ENCODE data around the gene TAX1BP1.

DNA sequence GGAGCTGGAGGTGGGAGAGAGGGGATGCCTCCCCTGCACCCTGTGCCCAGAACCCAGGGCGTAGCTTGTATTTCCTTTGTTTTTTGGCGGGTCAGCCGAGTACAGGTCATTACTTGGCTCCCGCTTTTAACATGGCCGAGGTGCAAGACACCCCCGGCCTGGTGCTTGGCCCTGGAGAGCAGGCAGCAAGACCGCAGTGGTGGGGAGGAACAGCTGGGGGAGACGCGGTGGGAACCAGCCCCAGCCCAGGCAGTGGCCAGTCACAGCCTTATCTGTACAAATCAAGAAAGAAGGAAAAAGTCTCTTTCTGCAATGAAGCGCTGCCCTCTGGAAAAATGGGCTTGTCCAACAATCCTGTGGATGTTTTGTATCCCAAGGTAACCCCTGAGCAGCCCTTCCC is 99.1 kb downstream of the TAX1BP1 start:
- TF ChIP-seq, protein P1, sequence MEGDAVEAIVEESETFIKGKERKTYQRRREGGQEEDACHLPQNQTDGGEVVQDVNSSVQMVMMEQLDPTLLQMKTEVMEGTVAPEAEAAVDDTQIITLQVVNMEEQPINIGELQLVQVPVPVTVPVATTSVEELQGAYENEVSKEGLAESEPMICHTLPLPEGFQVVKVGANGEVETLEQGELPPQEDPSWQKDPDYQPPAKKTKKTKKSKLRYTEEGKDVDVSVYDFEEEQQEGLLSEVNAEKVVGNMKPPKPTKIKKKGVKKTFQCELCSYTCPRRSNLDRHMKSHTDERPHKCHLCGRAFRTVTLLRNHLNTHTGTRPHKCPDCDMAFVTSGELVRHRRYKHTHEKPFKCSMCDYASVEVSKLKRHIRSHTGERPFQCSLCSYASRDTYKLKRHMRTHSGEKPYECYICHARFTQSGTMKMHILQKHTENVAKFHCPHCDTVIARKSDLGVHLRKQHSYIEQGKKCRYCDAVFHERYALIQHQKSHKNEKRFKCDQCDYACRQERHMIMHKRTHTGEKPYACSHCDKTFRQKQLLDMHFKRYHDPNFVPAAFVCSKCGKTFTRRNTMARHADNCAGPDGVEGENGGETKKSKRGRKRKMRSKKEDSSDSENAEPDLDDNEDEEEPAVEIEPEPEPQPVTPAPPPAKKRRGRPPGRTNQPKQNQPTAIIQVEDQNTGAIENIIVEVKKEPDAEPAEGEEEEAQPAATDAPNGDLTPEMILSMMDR (IDR thresholded peaks at IDR 0.05): no peak
- no peak for TF ChIP-seq ETV6 (CRISPR knock-in tag; IDR thresholded peaks at IDR 0.05)
- no peak for TF ChIP-seq ZNF512 (CRISPR knock-in tag; IDR thresholded peaks at IDR 0.05; ENCODE audit: borderline replicate concordance)
- TF ChIP-seq ATF6 (CRISPR knock-in tag; IDR thresholded peaks at IDR 0.05): no peak
- no peak for TF ChIP-seq NFE2L1 (CRISPR knock-in tag; IDR thresholded peaks at IDR 0.05)
